NCI-H510A (cell line): ENCODE measurements around the gene HSPB7.
"Not testable (repeated sequence)": the region's sequence is repeated elsewhere in the genome, so short reads cannot be mapped to it uniquely, and the experiment has no call there.

ENCODE experiments used
- DNase-seq: peaks from one replicate; lab custom pipeline; 2025; lab: John Stamatoyannopoulos, UW

The HSPB7 gene

DNA sequence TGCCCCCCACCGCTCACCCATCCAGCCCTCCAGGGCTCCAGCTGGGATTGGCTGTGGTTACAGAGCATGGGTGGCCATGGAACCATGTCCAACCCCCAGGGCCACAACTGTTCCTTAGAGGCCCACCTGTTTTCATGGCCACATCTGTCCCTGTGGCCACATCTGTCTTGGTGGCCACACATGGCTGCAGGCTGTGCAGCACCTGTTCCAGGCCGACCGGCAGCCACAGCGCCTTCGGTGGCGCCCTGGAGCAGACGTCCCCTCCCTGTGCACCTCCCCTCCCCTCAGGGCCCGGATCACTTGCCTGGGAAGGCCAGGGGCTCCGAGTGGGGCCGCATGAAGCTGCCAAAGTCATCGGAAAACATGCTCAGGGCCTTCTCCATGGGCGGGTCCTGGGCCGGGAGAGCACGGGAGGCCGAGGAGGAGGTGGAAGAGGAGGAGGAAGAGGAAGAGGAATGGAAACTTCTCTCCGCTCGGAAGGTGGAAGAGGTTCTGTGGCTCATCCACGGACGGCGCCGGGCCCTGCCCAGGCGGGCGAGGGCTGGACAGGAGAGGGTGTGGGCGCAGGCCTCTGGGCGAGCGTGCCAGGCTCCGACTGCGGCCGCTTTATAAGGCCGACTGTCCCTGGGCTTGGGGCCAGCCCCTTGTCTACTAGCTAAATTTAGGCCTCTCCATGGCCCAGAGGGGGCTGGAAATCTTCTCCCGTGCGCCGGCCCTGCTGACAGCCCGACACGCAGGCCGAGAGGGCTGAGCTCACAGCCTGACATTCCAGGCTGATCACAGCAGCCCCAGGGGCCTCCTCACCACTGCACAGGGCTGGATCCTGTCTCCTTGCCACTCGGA lies at the start of gene HSPB7:
Gene HSPB7 (minus strand): TSS at position 583 of the 843 bp plus-strand sequence. CDS start 80 bp downstream, at position 503.
- no peak for DNase-seq

DNA sequence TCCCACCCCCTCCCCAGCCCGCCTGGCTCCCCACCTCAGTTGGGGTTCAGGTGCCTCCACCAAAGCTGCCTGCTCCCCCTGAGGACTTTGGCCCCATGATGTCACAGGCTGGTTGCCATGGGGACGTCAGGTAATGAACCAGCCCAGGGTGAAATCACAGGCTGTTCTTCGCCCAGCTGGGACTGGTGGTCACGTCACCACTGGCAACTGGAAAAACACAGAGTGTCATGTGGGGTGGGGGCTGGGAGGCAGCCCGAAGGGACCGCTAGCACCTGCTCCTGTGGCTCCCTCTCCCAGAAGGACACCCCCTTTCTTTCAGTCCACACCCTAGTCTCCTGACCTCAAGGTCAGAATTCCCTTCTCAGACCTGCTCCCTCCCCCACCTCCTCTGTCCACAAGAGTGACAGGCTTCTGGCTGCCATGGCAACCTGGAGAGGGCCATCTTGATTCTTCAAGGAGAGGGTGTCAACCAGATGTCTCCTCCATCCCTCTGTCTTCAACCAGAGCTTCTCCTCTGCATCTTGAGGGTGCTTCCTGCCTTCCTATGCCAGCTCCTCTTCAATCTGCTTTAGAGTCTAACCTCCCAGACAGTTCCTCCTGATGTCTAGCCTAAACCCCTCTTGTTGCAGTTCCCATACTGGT lies 49.4 kb upstream of the HSPB7 start:
- peak; percentile 64 for DNase-seq

DNA sequence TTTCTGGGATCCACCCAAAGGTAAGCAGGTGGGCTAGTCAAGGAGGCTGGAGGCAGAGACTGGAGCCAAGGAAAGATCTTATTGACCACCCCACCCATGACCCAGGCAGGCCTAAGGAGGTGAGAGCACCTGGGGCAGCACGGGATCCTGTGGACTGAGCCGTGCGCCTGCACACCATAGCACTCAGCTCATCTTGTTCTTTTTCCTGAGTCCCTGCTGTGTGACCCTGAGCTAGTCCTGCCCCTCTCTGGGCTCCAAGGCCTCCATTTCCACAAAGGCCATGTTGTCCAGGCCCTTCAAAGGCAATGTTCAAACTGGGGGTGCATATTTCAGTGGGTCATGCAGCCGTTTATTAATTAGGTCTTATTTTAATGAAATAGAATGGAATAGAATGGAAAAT lies 48.4 kb upstream of the HSPB7 start:
- DNase-seq, result no peak

DNA sequence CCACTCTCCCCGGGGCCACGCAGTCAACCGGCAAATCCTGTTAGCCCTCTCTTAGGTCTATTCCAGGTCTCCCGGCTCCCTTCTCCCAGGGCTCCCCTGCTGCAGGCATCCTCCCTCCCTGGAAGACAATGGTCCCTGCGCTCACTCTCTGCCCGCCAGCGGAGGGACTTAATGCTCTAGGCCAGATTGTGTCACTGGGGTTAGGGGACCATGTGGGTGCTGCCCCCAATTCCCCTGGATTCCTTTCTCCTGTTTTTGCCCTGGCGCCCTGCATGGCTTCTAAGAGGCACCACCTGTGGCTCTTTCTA lies 47.4 kb upstream of the HSPB7 start:
- no peak for DNase-seq

DNA sequence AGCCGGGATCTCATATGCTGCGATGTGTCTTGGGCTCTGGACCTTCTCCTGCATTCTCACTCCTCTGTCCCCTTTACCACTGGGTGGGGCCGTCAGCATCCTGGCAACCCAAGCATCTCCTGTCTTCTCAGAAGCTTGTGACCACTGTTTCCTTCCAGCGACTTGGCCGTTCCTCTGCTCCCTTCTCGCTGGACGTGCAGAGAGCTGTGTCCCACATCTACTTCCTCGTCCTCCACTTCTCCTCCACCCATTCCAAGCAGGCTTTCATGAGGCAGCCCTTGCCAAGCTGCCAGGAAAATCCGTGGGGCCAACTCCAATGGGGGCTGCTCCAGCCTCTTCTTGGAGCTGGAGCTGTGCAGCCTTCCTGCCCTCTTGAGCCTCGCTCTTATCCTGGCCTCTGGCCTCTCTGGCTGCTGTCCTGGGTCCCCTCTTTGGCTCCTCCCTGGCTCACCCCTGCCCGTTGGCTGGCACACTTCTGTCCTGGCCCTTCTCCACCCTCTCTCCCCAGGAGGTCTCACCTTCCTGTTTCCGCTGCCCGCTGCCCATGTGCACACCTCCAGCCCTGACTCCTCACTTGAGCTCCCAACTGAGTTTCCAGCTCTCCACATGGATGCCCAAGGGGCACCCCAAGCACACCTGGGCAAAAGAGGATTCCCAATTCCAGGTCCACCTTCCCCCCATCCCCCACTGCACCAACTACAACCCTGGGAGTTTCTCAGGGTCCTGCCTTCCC lies 46.9 kb upstream of the HSPB7 start:
- DNase-seq, result no peak

DNA sequence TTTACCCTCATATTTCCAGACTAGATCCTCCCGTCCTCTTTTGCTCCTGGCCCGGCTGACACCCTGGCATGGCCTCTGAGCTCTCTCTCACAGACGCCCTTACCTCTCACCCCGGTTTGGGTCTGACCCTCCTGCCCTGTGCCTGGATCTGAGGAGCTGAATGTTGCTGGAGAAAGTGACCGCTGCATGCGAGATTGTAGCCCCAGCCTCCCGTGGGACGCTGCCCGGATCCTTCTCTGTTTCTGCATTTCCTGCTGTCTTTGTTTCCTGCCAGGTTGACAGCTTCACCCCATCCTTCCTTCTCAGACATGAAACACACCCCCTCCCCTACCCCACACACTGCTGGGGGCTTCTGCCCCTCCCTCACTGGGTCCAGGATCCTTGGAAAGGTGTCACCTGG lies 46.1 kb upstream of the HSPB7 start:
- no peak for DNase-seq

DNA sequence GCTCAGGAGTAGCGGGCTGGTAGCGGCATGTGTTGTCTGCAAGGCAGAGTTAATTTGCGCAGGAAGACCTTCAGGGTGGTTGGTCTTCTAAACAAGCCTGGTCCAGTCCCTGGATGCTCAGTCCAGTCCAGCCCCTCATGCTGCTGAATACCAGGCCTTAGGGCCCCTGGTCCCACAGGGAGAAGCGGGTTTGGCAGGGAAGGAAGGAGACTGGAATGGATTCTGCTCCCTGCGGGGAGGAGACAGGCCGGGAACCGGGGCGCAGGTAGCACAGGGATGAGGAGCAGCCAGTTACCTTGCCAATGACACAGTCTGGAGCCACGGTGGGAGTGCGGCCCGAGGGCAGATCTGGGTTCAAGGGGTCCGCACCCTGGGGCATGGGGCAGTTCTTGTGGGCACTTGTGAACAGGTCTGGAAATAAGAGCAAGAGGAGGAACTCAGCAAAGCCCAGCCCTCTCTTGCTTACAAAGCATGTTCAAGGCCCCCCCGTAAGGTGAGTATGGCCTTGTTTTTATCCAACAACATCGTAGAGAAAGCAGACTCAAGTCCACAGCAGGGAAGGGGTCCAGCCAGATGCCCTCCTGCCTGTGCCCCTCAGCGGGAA lies 45.5 kb upstream of the HSPB7 start:
- no peak for DNase-seq

DNA sequence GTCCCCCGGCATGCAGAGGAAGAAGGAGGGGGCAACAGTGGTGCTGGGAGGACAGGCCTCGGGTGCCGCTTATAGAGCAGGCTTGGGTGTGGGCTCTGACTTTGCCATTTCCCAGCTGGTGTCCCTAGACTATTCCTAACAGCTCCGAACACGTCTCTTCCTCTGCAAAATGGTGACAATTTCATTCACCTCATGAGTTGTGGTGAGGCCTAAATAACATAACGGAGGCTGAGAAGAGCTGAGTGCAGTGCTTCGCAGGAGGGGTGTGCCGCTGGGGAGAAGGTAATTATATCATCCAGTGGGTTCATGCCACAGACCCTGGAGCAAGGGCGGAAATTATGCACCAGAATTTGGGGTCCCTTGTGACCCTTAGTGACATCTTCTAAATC lies 44.8 kb upstream of the HSPB7 start:
- DNase-seq, result not testable (repeated sequence)

DNA sequence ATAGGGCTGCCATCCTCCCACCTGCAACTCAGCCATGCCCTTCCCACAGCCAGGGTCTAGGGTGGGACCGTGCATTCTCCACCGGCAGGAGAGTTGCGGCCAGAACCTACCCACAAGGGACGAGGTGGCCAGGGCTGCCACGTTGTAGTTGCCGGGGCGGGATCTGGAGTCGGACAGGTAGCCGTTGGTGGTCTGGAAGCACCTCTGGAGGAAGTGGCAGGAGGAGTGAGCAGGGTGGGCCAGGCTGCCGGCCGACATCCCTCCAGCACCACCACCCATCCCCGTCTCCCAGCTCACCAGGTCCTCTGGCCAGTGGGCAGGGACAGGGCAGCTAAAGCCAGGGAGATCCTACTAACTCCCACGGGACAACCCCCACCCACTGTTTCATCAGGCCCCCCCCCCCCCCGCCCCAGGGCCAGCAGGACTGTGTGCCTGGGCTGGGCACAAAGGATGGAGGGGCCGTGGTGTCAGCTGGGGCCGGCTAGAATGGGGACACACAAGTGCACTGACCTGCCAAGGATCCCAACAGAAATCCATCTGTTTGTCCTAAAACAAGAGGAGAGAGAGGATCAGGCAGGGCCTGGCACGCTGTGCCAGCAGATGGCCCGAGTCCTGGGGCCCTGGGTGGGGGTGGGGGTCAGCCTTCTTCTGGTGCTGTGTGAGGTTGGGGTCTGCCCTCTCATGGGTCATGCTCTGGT lies 44.3 kb upstream of the HSPB7 start:
- DNase-seq, result not testable (repeated sequence)

DNA sequence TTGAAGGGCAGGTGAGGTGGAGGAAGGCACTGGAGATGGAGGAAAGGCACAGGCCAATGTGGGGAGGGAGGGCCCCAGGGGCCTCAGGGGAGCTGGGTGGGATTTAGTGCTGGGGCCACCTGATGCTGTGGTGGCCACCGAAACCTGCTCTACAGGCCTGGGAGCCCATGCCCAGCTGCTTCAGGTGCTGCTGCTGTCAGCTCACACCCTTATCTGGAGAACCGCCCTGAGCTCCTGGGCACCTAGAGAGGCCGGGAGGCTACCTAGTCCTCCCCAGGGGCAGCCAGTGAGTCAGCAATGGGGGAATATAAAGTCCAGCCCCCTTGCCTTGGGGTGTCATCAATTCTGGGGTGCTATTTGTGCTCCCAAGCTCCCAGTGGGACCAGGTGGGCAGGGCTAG lies 43.4 kb upstream of the HSPB7 start:
- DNase-seq, result no peak

DNA sequence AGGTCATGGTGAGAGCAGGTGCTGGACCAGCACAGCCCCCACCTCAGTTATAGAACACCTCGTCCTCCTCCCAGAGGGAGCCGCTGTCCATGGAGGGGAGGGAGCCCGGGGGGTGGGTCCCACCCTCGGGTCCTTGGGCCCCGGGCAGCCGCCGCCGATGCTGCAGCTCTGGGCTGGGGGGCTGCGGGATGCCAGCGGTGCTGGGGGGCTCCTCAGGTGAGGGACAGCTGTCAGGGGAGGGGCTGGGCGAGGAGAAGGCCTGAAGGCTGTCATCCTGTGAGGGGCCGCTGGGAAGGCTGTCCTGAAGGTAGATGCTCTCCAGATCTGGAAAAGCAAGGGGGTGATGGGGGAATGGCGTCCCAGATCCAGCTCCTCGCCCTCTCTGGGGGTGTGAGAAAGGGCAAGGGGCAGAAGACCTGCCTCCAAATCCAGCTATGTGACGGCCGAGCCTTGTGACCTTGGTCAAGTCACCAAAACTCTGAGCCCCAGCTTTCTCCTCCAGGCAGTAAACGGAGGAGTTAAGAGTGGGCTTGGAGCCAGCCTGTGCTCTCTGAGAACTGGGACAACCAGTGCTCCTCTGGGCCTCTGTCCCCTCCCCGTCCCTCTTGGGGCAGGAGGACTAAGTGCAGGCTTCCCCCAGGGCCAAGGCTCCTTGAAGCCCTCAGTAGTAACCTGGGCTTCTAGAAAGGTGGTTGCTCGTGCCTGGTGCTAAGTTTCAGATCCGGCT lies 40.7 kb upstream of the HSPB7 start:
- DNase-seq, result not testable (repeated sequence)

DNA sequence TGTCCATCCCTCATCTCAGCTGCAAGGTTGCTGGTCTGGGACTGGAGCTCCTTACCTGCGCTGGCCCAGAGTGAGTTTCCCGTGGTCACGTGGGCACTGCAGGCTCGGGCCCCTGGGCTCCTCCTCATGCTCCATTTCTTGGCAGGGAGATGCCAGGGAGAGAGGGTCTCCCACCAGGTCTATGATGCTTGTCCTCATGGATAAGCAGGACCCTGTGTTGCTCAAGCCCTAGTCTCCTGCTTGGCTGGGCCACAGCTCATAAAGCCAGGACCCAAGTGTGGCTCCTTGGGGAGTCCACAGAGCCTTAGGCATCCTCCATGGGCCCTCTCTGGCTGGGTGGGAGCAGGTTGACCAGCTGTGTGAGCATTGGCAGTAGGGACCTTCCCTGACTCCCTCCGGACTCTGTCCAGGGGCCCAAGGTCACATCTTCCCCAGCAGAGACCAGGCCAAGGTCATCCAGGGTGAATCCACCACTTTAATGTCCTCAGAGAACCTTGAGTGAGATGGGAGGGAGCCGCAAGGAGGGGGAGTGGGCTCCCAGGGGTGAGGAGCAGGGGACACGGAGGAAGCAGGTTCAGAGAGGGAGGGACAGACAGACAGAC lies 39.6 kb upstream of the HSPB7 start:
- not testable (repeated sequence) for DNase-seq

DNA sequence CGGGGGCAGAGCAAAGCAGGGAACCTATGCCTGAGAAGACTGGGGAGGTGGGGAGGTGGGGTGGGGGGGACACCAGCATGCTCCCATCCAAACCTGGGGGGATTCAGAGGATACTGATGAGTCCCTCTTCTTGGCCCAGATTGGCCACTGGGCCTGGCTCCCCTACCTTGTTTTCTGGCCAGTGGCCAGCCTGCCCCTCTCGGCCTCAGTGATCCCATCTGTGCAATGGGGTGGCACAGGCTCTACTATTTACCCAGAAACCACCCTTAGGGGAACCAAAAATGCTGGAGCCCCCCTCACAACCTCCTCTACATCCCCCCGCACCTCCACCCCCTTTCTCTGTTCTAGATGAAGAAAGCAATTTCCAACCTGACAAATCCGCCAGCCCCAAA lies 38.7 kb upstream of the HSPB7 start:
- not testable (repeated sequence) for DNase-seq

DNA sequence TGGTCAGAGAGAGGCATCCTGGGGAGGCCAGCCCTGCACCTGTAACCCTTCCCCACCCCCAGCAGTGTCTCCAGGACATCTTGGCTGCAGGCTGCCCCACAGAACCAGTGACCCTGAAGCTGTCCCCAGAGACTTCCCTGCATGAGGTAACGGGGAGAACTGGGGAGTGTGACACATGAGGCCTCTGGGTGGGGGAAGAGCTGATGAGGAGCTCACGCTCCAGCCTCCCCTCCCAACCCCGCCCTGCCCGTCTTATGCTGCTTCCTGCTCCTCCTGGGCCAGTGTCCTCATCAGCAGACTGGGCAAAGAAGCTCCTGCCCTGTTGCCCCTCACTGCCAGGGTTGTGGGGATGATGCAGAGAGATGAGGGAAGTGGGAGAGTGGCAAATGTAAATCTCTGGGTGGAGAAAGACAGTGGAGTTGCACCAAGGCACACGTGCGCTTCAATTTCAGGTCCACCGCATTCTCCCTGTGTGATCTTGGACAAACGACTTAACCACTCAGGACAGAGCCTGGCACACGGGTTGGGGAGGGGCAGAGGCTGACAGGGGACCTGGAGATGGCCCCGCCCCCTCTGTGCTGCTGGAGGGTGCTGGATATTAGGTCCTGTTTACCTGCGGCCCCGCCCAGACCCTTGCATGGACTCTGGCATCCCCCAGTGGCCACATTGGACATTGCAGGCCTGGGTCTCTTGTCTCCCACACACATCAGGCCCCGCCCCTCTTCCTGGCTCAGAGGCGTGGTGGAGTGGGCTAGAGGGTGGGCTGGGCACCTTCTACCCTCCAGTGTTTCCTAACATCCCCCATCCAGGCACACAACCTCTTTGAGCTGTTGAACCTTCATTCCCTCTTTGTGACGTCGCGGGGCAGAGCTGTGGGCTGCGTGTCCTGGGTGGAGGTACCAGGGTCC lies 38.0 kb upstream of the HSPB7 start:
- peak; percentile 97 for DNase-seq

DNA sequence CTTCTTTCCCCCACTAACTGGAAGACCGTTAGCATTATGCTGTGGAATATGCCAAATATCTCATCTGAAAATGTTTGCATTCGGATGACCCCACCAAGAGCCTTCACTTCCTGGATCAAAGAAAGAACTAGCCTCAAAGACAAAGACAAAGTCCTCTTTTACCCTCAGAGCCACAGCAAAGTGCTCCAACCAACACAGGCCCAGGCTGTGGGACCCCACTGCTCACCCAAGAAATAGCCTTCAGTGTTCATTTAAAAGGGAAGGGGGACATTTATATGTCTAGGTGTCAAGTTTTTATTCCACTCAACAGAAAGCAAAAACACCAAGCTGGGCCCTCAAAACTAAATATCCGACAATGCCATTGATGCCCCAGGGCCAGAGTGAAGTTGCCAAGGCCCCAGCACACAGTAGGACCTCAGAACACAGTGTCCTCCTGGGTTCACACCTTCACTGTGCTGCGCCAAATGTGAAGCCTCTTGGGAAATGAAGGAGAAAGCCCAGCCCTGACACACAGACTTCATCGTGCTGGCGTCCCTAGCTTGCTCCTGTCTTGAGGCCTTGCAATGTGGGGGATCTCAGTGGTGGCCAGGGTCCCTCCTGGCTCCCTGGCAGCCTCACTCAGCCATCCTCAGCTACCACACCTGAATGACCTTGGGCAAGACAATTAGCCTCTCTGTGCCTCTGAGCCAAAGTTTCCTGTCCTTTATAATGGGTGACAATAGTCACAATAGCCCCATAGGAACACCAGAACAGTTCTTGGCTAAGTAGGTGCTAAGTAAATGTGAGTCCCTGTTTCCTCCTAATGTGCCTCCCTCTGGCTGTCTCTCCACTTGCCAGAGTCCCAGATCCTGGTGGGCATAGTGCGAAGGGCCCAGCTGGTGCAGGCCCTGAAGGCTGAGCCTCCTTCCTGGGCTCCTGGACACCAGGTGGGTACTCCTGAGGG lies 37.0 kb upstream of the HSPB7 start:
- no peak for DNase-seq

DNA sequence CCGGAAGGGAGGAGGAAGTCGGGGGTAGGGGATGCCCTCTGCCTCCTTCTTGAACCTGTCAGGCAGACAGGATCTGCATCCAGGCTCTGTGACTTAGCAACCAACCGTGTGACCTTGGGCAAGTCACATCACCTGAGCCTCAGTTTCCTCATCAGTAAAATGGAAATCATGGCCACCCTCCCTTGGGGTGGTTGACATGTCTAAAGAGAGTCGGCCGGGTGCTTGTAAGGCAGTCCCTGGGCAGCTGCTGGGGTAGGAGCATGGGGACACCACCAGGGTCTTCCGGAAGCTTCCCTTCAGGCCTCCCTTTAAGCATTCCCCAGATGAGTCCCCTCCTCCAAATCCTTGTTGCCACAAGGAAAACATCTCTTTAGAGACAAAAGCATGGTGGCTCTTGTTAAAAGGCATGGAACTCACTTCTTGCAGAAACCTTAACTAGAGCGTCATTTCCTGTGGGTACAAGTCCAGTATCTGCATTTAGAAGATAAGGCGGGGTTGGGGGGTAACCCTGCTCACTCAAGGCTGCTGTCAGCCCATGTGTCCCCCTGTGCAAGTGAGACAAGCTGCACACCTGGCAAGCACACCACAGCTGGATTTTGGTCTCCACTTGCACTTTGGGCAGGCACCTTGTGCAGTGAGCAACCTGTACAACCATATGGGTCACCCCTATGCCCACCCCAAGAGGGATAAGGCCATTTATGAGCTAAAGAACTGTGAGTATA lies 36.1 kb upstream of the HSPB7 start:
- DNase-seq, result no peak

DNA sequence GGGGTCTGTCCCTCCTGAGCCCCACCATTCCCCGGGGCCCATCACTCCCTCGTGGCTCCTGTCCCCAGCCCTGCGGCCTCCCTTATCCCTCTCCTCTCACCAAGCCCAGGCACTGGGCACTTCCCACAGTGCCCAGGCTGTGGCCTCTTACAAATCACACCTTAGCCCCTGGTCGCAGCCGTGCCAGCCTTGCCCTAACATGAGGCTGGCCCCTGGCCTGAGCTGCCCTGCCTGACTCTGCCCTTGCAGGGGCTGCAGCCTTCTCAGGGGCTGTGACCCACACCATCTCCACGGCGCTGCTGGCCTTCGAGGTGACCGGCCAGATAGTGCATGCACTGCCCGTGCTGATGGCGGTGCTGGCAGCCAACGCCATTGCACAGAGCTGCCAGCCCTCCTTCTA lies 34.1 kb upstream of the HSPB7 start:
- DNase-seq, result not testable (repeated sequence)

DNA sequence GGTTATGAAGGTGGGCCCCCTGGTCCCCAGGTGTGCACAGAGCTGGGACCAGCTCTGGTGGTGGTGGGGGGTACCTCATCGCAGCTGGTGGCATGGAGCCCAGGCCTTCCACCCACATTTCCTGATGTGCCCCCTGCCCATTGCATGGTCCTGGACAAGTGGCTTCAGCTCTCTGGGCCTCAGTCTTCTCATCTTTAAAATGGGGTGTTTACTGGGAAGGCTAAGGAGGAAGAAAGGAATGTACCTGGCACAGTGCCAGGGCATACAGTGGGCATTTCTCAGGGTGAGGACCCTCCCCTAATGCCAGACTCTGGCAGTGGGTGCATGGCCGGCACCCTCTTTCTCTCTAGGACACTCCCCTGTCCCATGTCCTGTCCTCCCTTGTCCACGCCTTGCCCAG lies 33.2 kb upstream of the HSPB7 start:
- no peak for DNase-seq
